Colonic mucosa (tissue), 4 donors: ENCODE measurements around the gene LYSMD2. TPM values are rescaled to one million over a fixed set of nuclear protein-coding genes. Genes with fewer than 3 reads are reported as not detected.

Experiments
- DNase-seq: peaks from one replicate; pipeline ENCODE4 v3.0.0-alpha.2; 2020
- H3K27ac ChIP-seq: fragments of 200-600 bp; one replicate; pipeline ENCODE4 v1.8.0; 2021
- H3K27me3 ChIP-seq: fragments of 200-600 bp; one replicate; pipeline ENCODE4 v1.8.0; 2021
- H3K36me3 ChIP-seq: fragments of 200-600 bp; one replicate; pipeline ENCODE4 v1.8.0; 2021
- H3K4me1 ChIP-seq: fragments of 200-600 bp; one replicate; pipeline ENCODE4 v1.8.0; 2021; ENCODE audit warnings: mild to moderate bottlenecking
- H3K4me3 ChIP-seq: fragments of 200-600 bp; one replicate; pipeline ENCODE4 v1.8.0; 2021
- H3K9ac ChIP-seq, 2 donors: one replicate each; pipeline ENCODE4 v1.7.0; 2013; ENCODE audit warnings: control low read depth in 2 of 2, low read depth in 2 of 2, low read length in 2 of 2
- H3K9me3 ChIP-seq: fragments of 200-600 bp; one replicate; pipeline ENCODE4 v1.8.0; 2021
- intact Hi-C: fragments of 100-400 bp; cut with DNase I; formaldehyde crosslinking; loops from one replicate; pipeline ENCODE4 v1.14.1; 2022
- total RNA-seq, 2 donors: library from RNA; stranded (reverse); fragmentation: NEBNext Ultra II Directional in 1 of 2; extraction: Animal tissue kit (Norgen Biotek cat#: 25700) in 1 of 2; gene quantifications; one replicate each; pipeline ENCODE4 v1.2.1, GENCODE V29; 2021
- TF ChIP-seq, protein P1 (sequence below): fragments of 200-600 bp; IDR thresholded peaks from one replicate; pipeline ENCODE4 v1.8.0; 2022; ENCODE audit warnings: antibody characterized with exemption, mild to moderate bottlenecking
- donor health status: healthy.
- donor health status: DM: no; HTN: no; CAD: no.
- donor health status: DM: no; HTN: no; CAD: no.

Gene LYSMD2
- total RNA-seq, 2 donors from 2014 or later, result 7.1 to 7.8 TPM

DNA sequence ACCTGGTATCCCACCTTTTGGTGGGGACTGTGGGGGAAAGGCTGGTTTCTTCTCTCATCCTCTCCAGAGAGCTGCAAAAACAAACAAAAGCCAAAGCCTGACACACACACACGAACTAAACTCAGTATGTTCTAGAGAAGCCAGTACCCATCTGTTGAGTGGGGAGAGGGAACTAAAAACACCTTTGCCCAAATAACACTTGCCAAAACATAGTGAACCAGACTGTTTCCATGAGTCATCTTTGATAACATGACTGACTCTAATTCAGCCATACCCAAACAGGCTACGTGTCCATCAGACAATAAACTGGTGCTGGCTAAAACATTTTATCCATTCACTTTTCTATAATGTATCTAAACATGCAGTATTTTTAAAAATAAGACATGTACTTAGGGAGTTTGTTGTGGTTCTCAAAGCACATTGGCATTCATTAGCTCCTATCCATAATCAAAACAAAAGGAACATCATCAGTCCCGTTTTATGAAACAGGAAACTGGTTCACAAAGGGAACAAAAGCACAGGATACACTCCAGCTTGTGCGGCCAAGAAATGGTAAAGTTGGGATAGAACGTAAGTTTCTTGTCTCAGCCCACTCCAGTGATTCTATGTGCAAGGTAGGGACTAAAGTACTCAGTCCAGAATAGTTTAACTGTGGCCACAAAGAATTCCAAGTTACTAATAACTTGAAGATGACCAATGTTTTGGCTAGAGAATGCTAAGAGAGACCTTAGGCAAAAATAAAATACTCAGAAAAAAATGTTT, 16.1 kb downstream of the LYSMD2 start:
- Histone ChIP-seq H3K27ac (no peak overlapping the region), H3K4me1 (no peaks in the 10 kb centered on the region), H3K9me3 (no peaks in the 10 kb centered on the region), H3K36me3 (no peaks in the 10 kb centered on the region), H3K27me3 (no peaks in the 10 kb centered on the region), H3K9ac (no peak overlapping the region), H3K4me3 (no peak overlapping the region)
- TF ChIP-seq, protein P1, sequence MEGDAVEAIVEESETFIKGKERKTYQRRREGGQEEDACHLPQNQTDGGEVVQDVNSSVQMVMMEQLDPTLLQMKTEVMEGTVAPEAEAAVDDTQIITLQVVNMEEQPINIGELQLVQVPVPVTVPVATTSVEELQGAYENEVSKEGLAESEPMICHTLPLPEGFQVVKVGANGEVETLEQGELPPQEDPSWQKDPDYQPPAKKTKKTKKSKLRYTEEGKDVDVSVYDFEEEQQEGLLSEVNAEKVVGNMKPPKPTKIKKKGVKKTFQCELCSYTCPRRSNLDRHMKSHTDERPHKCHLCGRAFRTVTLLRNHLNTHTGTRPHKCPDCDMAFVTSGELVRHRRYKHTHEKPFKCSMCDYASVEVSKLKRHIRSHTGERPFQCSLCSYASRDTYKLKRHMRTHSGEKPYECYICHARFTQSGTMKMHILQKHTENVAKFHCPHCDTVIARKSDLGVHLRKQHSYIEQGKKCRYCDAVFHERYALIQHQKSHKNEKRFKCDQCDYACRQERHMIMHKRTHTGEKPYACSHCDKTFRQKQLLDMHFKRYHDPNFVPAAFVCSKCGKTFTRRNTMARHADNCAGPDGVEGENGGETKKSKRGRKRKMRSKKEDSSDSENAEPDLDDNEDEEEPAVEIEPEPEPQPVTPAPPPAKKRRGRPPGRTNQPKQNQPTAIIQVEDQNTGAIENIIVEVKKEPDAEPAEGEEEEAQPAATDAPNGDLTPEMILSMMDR, result no peak
- DNase-seq, result no peak
- intact Hi-C loops, result no loop called here

DNA sequence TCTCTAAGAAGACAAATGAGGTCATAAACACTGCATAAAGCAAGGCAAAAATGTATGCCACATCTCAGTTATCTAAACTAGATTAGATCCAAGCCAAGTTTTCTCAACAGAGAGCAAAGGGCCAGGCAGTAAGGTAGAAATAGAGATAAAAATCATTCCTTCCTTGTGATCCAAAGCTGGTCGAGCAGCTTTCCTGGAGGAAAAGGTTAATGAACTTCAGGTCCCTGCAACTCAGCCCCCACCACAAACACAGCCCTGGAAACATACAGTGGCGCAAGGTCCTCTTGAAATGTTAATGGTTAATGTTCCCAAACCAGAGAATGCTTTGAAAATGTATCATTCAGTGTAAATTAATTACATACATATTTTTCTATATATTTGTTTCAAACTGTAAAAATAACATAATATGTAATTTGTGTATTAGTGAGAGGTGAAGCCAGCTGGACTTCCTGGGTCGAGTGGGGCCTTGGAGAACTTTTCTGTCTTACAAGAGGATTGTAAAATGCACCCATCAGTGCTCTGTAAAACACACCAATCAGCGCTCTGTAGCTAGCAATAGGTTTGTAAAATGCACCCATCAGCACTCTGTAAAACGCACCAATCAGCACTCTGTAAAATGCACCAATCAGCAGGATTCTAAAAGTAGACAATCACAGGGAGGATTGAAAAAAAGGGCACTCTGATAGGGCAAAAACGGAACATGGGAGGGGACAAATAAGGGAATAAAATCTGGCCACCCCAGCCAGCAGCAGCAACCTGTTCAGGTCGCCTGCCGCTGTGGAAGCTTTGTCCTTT, 17.1 kb downstream of the LYSMD2 start:
- Histone ChIP-seq H3K4me1 (no peaks in the 10 kb centered on the region), H3K36me3 (no peaks in the 10 kb centered on the region), H3K27me3 (no peaks in the 10 kb centered on the region), H3K27ac (no peak overlapping the region), H3K4me3 (no peak overlapping the region), H3K9ac (no peak overlapping the region), H3K9me3 (no peaks in the 10 kb centered on the region)
- intact Hi-C loops, result no loop called here
- TF ChIP-seq, protein P1, result no peak
- DNase-seq, result no peak

DNA sequence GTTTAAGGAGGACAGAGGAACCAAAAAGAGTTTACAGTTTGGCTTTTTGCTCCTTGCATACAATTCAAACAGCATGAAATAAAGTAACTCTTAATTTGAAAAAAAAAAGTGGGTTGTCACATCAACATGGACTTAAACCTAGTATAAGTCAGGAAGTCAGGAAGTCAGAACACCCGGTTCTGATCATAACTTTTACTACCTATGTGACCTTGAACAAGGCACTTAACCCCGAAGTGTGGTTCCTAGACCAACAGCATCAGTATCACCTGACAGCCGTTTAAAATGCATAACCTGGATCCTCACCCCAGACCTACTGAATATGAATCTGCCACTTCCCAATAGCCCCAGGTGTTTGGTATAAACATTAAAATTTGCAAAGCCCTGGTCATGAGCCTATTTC, 18.7 kb downstream of the LYSMD2 start:
- H3K4me3 ChIP-seq, result no peak overlapping the region
- H3K36me3 ChIP-seq, result no peaks in the 10 kb centered on the region
- H3K27ac ChIP-seq, result no peak overlapping the region
- intact Hi-C loops, result no loop called here
- no peaks in the 10 kb centered on the region for H3K4me1 ChIP-seq
- no peaks in the 10 kb centered on the region for H3K9me3 ChIP-seq
- no peaks in the 10 kb centered on the region for H3K27me3 ChIP-seq
- H3K9ac ChIP-seq, result no peak overlapping the region
- TF ChIP-seq, protein P1, result no peak
- no peak for DNase-seq

DNA sequence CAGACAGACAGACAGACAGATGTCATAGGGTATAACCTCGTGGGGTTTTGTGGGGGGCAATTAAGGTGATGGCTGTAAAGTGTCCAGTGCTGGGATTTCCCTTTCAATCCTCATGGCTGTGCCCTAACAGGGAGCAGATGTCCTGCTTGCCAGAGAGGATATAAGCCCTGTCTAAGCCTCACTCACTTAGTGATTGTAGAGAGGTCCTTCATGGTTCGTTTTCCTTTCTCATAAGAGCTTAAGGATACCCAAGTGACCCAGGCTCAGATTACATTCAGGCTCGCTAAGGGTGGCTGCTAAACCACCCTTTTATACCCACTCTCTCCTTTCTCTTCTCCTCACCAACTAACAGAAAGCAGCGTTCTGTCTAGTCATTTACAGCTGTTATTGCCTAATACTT, 19.2 kb downstream of the LYSMD2 start:
- no peaks in the 10 kb centered on the region for H3K36me3 ChIP-seq
- no peak overlapping the region for H3K4me3 ChIP-seq
- H3K27ac ChIP-seq, result no peak overlapping the region
- H3K4me1 ChIP-seq, result no peaks in the 10 kb centered on the region
- H3K27me3 ChIP-seq, result no peaks in the 10 kb centered on the region
- no peak for DNase-seq
- no peak overlapping the region for H3K9ac ChIP-seq
- intact Hi-C loops, result no loop called here
- no peaks in the 10 kb centered on the region for H3K9me3 ChIP-seq
- TF ChIP-seq, protein P1, result no peak

DNA sequence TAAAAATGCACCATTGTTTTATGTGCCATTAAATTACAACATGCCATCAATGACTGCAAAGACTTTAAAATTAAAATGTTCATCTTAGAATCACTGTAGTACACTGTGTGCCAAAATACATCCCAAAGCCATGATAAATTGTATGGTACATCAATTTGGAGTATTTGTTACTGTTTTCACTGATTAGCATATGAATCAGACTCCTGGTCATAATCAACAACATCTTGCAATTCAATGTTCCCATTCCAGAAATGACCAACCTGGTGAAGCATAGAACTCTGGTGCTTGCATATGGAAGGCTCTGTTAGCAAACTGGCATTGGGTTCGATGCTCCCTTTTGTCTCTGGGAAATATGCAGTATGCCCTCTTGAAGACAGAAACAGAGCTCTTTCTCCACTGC, 22.5 kb downstream of the LYSMD2 start:
- H3K9ac ChIP-seq, result no peak overlapping the region
- no peak for DNase-seq
- no peaks in the 10 kb centered on the region for H3K4me1 ChIP-seq
- intact Hi-C loops, result no loop called here
- no peaks in the 10 kb centered on the region for H3K9me3 ChIP-seq
- no peaks in the 10 kb centered on the region for H3K27me3 ChIP-seq
- no peak overlapping the region for H3K27ac ChIP-seq
- TF ChIP-seq, protein P1, result no peak
- no peak overlapping the region for H3K4me3 ChIP-seq
- no peaks in the 10 kb centered on the region for H3K36me3 ChIP-seq
